Breast epithelium (tissue), 4 donors: ENCODE results near the gene ASF1A. TPM values are rescaled to one million over a fixed set of nuclear protein-coding genes. Genes with fewer than 3 reads are reported as not detected.

Source experiments
- DNase-seq, 2 donors: peaks; one replicate each; pipeline ENCODE4 v3.0.0-alpha.2; 2019; ENCODE audit warnings: low spot score in 2 of 2
- H3K27ac ChIP-seq, 2 donors: fragments of 200-600 bp; sonication (generic) in 1 of 2; one replicate each; pipeline ENCODE4 v1.5.1; 2016 to 2019; ENCODE audit warnings: mild to moderate bottlenecking in 1 of 2
- H3K27me3 ChIP-seq, 2 donors: fragments of 200-600 bp; sonication (generic) in 1 of 2; one replicate each; pipeline versions ENCODE4 v1.5.1 to v1.6.0; 2017 to 2019; ENCODE audit warnings: control low read depth in 1 of 2, mild to moderate bottlenecking in 1 of 2
- H3K36me3 ChIP-seq: fragments of 200-600 bp; one replicate; pipeline ENCODE4 v1.5.1; 2019
- H3K4me1 ChIP-seq, 2 donors: fragments of 200-600 bp; sonication (generic); one replicate each; pipeline ENCODE4 v1.5.1; 2016 to 2019; ENCODE audit warnings: control low read depth in 1 of 2
- H3K4me3 ChIP-seq, 3 donors: fragments of 200-600 bp; sonication (generic); 1 replicate in 2 of 3; 2 replicates in 1 of 3; pipeline ENCODE4 v1.5.1; 2016 to 2019; ENCODE audit warnings: mild to moderate bottlenecking in 3 of 3, moderate library complexity in 2 of 3
- H3K9me3 ChIP-seq, 2 donors: fragments of 200-600 bp; sonication (generic) in 1 of 2; one replicate each; pipeline ENCODE4 v1.5.1; 2016 to 2019; ENCODE audit warnings: control low read depth in 1 of 2
- CTCF ChIP-seq, 3 donors: fragments of 450-650 bp; IDR thresholded peaks; one replicate each; pipeline ENCODE4 v1.5.1; 2016 to 2017; ENCODE audit warnings: antibody characterized with exemption in 3 of 3, mild to moderate bottlenecking in 3 of 3, moderate library complexity in 3 of 3
- POLR2A ChIP-seq: fragments of 450-650 bp; IDR thresholded peaks from one replicate; pipeline ENCODE4 v1.6.1; 2016; ENCODE audit warnings: antibody characterized with exemption, mild to moderate bottlenecking, moderate library complexity
- POLR2AphosphoS5 ChIP-seq, 3 donors: sonication (generic); formaldehyde crosslinking; IDR thresholded peaks; one replicate each; pipeline ENCODE4 v1.6.1; 2017; ENCODE audit warnings: antibody characterized with exemption in 3 of 3
- intact Hi-C: fragments of 100-400 bp; cut with DNase I; formaldehyde crosslinking; loops from one replicate; pipeline ENCODE4 v1.15.1; 2023; ENCODE audit warnings: low total_unique reads
- total RNA-seq, 3 donors: library from RNA; depleted of rRNA; stranded (reverse); fragments of >200 nt; gene quantifications; one replicate each; pipeline ENCODE4 v1.1.0, GENCODE V29; 2016

Gene ASF1A
- total RNA-seq, 3 donors from 2014 or later = 8.6 to 13.2 (median 10.5) TPM

GRCh38 chr6:118890997-118891790 lies 2.8 kb upstream of the ASF1A start:
- Histone ChIP-seq H3K36me3 (no peaks in the 10 kb centered on the region), H3K9me3 (no peaks in the 10 kb centered on the region), H3K27ac (peak overlapping the region in 1 of 2 donors; percentile 84), H3K27me3 (no peaks in the 10 kb centered on the region), H3K4me3 (no peak overlapping the region), H3K4me1 (peaks cover 2 to 16% of the 10 kb centered on the region in 2 donors)
- intact Hi-C loops = no loop called here
- TF ChIP-seq POLR2A = no peak
- no peak for DNase-seq

- Histone ChIP-seq H3K9me3 (no peaks in the 10 kb centered on the region), H3K4me3 (peak overlapping the region; percentile 95 to 96 (median 96)), H3K36me3 (no peaks in the 10 kb centered on the region), H3K27ac (peak overlapping the region; percentile 84 to 95), H3K27me3 (no peaks in the 10 kb centered on the region), H3K4me1 (peaks cover 2 to 20% of the 10 kb centered on the region in 2 donors)
- intact Hi-C loops = no loop called here
- DNase-seq = no peak
- TF ChIP-seq POLR2A (no peak), CTCF (IDR thresholded peaks at IDR 0.05) (no peak), POLR2AphosphoS5 (IDR thresholded peaks at IDR 0.05) (no peak)
These were observed 1.5 kb upstream of the ASF1A start for GRCh38 chr6:118892355-118892991.

- H3K27ac ChIP-seq = peak overlapping the region; percentile 84 to 95
- no peaks in the 10 kb centered on the region for H3K27me3 ChIP-seq
- DNase-seq = peak in 1 of 2 donors; percentile 34
- H3K4me3 ChIP-seq = peak overlapping the region; percentile 95 to 96 (median 96)
- H3K36me3 ChIP-seq = no peaks in the 10 kb centered on the region
- H3K4me1 ChIP-seq = peaks cover 2 to 20% of the 10 kb centered on the region in 2 donors
- peak in 1 of 3 donors; percentile 17 for TF ChIP-seq POLR2AphosphoS5 (IDR thresholded peaks at IDR 0.05)
- TF ChIP-seq CTCF (IDR thresholded peaks at IDR 0.05) = no peak
- TF ChIP-seq POLR2A = no peak
- intact Hi-C loops = no loop called here
- no peaks in the 10 kb centered on the region for H3K9me3 ChIP-seq
These were observed 717 bp upstream of the ASF1A start for GRCh38 chr6:118893064-118893806.

- Histone ChIP-seq H3K4me1 (peaks cover 2 to 20% of the 10 kb centered on the region in 2 donors), H3K27ac (peak overlapping the region; percentile 95 to 97), H3K36me3 (no peaks in the 10 kb centered on the region), H3K27me3 (no peaks in the 10 kb centered on the region), H3K9me3 (no peaks in the 10 kb centered on the region), H3K4me3 (peak overlapping the region; percentile 95 to 96 (median 96))
- TF ChIP-seq CTCF (IDR thresholded peaks at IDR 0.05) = no peak
- peak in 2 of 3 donors; percentile 34 to 49 for TF ChIP-seq POLR2AphosphoS5 (IDR thresholded peaks at IDR 0.05)
- intact Hi-C loops = no loop called here
- DNase-seq = peak; percentile 29 to 58
These were observed 691 bp downstream of the ASF1A start for GRCh38 chr6:118894425-118895260.

GRCh38 chr6:118895261-118895560 lies 1.3 kb downstream of the ASF1A start:
- DNase-seq = no peak
- Histone ChIP-seq H3K9me3 (no peaks in the 10 kb centered on the region), H3K27me3 (no peaks in the 10 kb centered on the region), H3K36me3 (no peaks in the 10 kb centered on the region), H3K4me3 (peak overlapping the region; percentile 95 to 96 (median 96)), H3K27ac (peak overlapping the region; percentile 95 to 97), H3K4me1 (peaks cover 2 to 20% of the 10 kb centered on the region in 2 donors)
- intact Hi-C loops = no loop called here
- no peak for TF ChIP-seq POLR2A
